Activated naive CD4-positive, alpha-beta T cell treated with anti-CD3 and anti-CD28 coated beads, Interleukin-2, amount 50 U/mL, for 72 hours (primary cell): Measurements from ENCODE around the gene DCAF11. TPM values are rescaled to one million over a fixed set of nuclear protein-coding genes. Genes with fewer than 3 reads are reported as not detected.

ENCODE experiments used
- ATAC-seq, 2 donors: fragments of 150-1000 bp; cut with Tn5 transposase; 2 replicates each; pipeline ENCODE4 v1.10.0; 2021; ENCODE audit warnings: mild to moderate bottlenecking in 2 of 2, moderate library complexity in 2 of 2
- DNase-seq, 2 donors: peaks; one replicate each; pipeline ENCODE4 v3.0.0; 2021 to 2022; ENCODE audit warnings: low spot score in 2 of 2
- H3K27ac Mint-ChIP-seq, 2 donors: one replicate each; pipeline ENCODE4 v1.8.0; 2022; ENCODE audit warnings: mild to moderate bottlenecking in 2 of 2, mixed read lengths in 2 of 2
- H3K36me3 Mint-ChIP-seq, 2 donors: one replicate each; pipeline ENCODE4 v1.8.0; 2022; ENCODE audit warnings: mixed read lengths in 2 of 2
- H3K9me3 Mint-ChIP-seq, 2 donors: one replicate each; pipeline ENCODE4 v1.8.0; 2022; ENCODE audit warnings: mixed read lengths in 2 of 2
- total RNA-seq, 2 donors: library from RNA; stranded (reverse); gene quantifications; one replicate each; pipeline ENCODE4 v1.2.3, GENCODE V29; 2022

DCAF11 gene
- total RNA-seq, 2 donors from 2014 or later, result 66.7 to 146 TPM

GRCh38 chr14:24075485-24076301 is 38.9 kb upstream of the DCAF11 start:
- Mint-ChIP-seq H3K27ac (peak overlapping the region in 1 of 2 donors; percentile 77), H3K36me3 (no peaks in the 10 kb centered on the region), H3K9me3 (no peaks in the 10 kb centered on the region)
- no peak for ATAC-seq
- DNase-seq, result no peak

- ATAC-seq (no peak), DNase-seq (no peak)
- Mint-ChIP-seq H3K27ac (peak overlapping the region in 1 of 2 donors; percentile 77), H3K36me3 (no peaks in the 10 kb centered on the region), H3K9me3 (no peaks in the 10 kb centered on the region)
Observed at GRCh38 chr14:24076302-24076601, 38.3 kb upstream of the DCAF11 start.

- Mint-ChIP-seq H3K9me3 (no peaks in the 10 kb centered on the region), H3K36me3 (no peaks in the 10 kb centered on the region), H3K27ac (peak overlapping the region in 1 of 2 donors; percentile 70)
- DNase-seq, result no peak
- no peak for ATAC-seq
Observed at GRCh38 chr14:24077086-24077485, 37.5 kb upstream of the DCAF11 start.

- H3K27ac Mint-ChIP-seq, result no peak overlapping the region
- no peaks in the 10 kb centered on the region for H3K36me3 Mint-ChIP-seq
- DNase-seq (no peak), ATAC-seq (no peak)
- no peaks in the 10 kb centered on the region for H3K9me3 Mint-ChIP-seq
Observed at GRCh38 chr14:24078146-24078545, 36.4 kb upstream of the DCAF11 start.

GRCh38 chr14:24079491-24080141 is 35.0 kb upstream of the DCAF11 start:
- no peaks in the 10 kb centered on the region for H3K36me3 Mint-ChIP-seq
- no peaks in the 10 kb centered on the region for H3K9me3 Mint-ChIP-seq
- peak overlapping the region in 1 of 2 donors; percentile 56 for H3K27ac Mint-ChIP-seq
- DNase-seq (no peak), ATAC-seq (no peak)

- DNase-seq (no peak), ATAC-seq (no peak)
- no peaks in the 10 kb centered on the region for H3K36me3 Mint-ChIP-seq
- H3K27ac Mint-ChIP-seq, result no peak overlapping the region
- no peaks in the 10 kb centered on the region for H3K9me3 Mint-ChIP-seq
Observed at GRCh38 chr14:24080142-24080530, 34.4 kb upstream of the DCAF11 start.

- Mint-ChIP-seq H3K9me3 (no peaks in the 10 kb centered on the region), H3K27ac (peak overlapping the region in 1 of 2 donors; percentile 32), H3K36me3 (no peaks in the 10 kb centered on the region)
- ATAC-seq (peak; percentile 88 to 95), DNase-seq (peak in 1 of 2 donors; percentile 70)
Observed at GRCh38 chr14:24080888-24081738, 33.5 kb upstream of the DCAF11 start.

GRCh38 chr14:24081739-24082211 is 32.8 kb upstream of the DCAF11 start:
- Mint-ChIP-seq H3K27ac (peak overlapping the region; percentile 32 to 74), H3K36me3 (no peaks in the 10 kb centered on the region), H3K9me3 (no peaks in the 10 kb centered on the region)
- ATAC-seq, result no peak
- no peak for DNase-seq

- DNase-seq (no peak), ATAC-seq (no peak)
- Mint-ChIP-seq H3K27ac (peak overlapping the region in 1 of 2 donors; percentile 32), H3K36me3 (no peaks in the 10 kb centered on the region), H3K9me3 (no peaks in the 10 kb centered on the region)
Observed at GRCh38 chr14:24082411-24083080, 32.0 kb upstream of the DCAF11 start.

- DNase-seq, result no peak
Observed at GRCh38 chr14:24083462-24083861, 31.1 kb upstream of the DCAF11 start.

GRCh38 chr14:24084440-24084839 is 30.1 kb upstream of the DCAF11 start:
- ATAC-seq (no peak), DNase-seq (no peak)
- H3K36me3 Mint-ChIP-seq, result no peaks in the 10 kb centered on the region
- H3K27ac Mint-ChIP-seq, result no peak overlapping the region
- H3K9me3 Mint-ChIP-seq, result no peaks in the 10 kb centered on the region

More at GRCh38 chr14:24083462-24083861, 31.1 kb upstream of the DCAF11 start:
- H3K9me3 Mint-ChIP-seq, result no peaks in the 10 kb centered on the region
- H3K36me3 Mint-ChIP-seq, result no peaks in the 10 kb centered on the region
- H3K27ac Mint-ChIP-seq, result no peak overlapping the region
- ATAC-seq, result no peak

- no peak for DNase-seq
- H3K27ac Mint-ChIP-seq, result peak overlapping the region in 1 of 2 donors; percentile 31
- no peak for ATAC-seq
- H3K9me3 Mint-ChIP-seq, result no peaks in the 10 kb centered on the region
- H3K36me3 Mint-ChIP-seq, result no peaks in the 10 kb centered on the region
Observed at GRCh38 chr14:24085215-24085614, 29.4 kb upstream of the DCAF11 start.

GRCh38 chr14:24086193-24086955 is 28.2 kb upstream of the DCAF11 start:
- Mint-ChIP-seq H3K27ac (no peak overlapping the region), H3K9me3 (no peaks in the 10 kb centered on the region), H3K36me3 (no peaks in the 10 kb centered on the region)
- ATAC-seq (no peak), DNase-seq (no peak)

- H3K9me3 Mint-ChIP-seq, result no peaks in the 10 kb centered on the region
- DNase-seq, result no peak
Observed at GRCh38 chr14:24087004-24087403, 27.6 kb upstream of the DCAF11 start.

GRCh38 chr14:24088095-24088494 is 26.5 kb upstream of the DCAF11 start:
- H3K36me3 Mint-ChIP-seq, result no peaks in the 10 kb centered on the region
- H3K27ac Mint-ChIP-seq, result no peak overlapping the region
- DNase-seq (no peak), ATAC-seq (no peak)
- no peaks in the 10 kb centered on the region for H3K9me3 Mint-ChIP-seq

More at GRCh38 chr14:24087004-24087403, 27.6 kb upstream of the DCAF11 start:
- ATAC-seq, result no peak
- H3K27ac Mint-ChIP-seq, result no peak overlapping the region
- no peaks in the 10 kb centered on the region for H3K36me3 Mint-ChIP-seq

GRCh38 chr14:24089890-24090289 is 24.7 kb upstream of the DCAF11 start:
- no peak overlapping the region for H3K27ac Mint-ChIP-seq
- no peak for ATAC-seq
- DNase-seq, result no peak
- peaks cover 5 to 6% of the 10 kb centered on the region in 2 donors for H3K36me3 Mint-ChIP-seq
- H3K9me3 Mint-ChIP-seq, result no peaks in the 10 kb centered on the region
